Caco-2 (cell line): ENCODE measurements around the gene DOK7. TPM values are rescaled to one million over a fixed set of nuclear protein-coding genes. Genes with fewer than 3 reads are reported as not detected.

Experiments used
- BruUV-seq: library from RNA; stranded (reverse); fragments of 400-500 nt; replicated peaks from 2 replicates; lab custom pipeline; 2021; lab: Mats Ljungman, UMichigan
- CTCF ChIA-PET: fragments of 300-600 bp; sonication (Branson Sonifier 250); formaldehyde crosslinking; loops from one replicate; lab custom pipeline; 2022; ENCODE audit warnings: antibody characterized with exemption; lab: Charles Lee
- POLR2A ChIA-PET: fragments of 300-600 bp; sonication (Branson Sonifier 250); formaldehyde crosslinking; loops from one replicate; lab custom pipeline; 2022; ENCODE audit warnings: antibody characterized with exemption; lab: Charles Lee
- DNase-seq, 2 experiments: peaks; one replicate each; pipeline versions ENCODE4 v3.0.0 to v3.0.0-alpha.2; 2020 to 2022
- H3K27me3 ChIP-seq: replicated peaks from 2 replicates; pipeline ENCODE4 v1.6.0; 2011; ENCODE audit warnings: low read length; ENCODE audit not compliant: control insufficient read depth, insufficient read depth
- H3K36me3 ChIP-seq: 2 replicates; pipeline ENCODE4 v1.5.1; 2011; ENCODE audit warnings: low read length; ENCODE audit not compliant: control insufficient read depth, insufficient read depth
- H3K4me1 ChIP-seq: fragments of 250-450 bp; sonication (Bioruptor Pico); 2 replicates; pipeline ENCODE4 v1.5.1; 2020; ENCODE audit warnings: mild to moderate bottlenecking
- H3K4me3 ChIP-seq: 2 replicates; pipeline ENCODE4 v1.5.1; 2011; ENCODE audit warnings: low read depth, mild to moderate bottlenecking, control low read depth, low read length
- H3K9me3 ChIP-seq: fragments of 250-450 bp; sonication (Bioruptor Pico); 2 replicates; pipeline ENCODE4 v1.5.1; 2020; ENCODE audit warnings: mild to moderate bottlenecking, moderate library complexity
- H3K27ac Mint-ChIP-seq: one replicate; pipeline ENCODE4 v1.8.0; 2022; ENCODE audit warnings: mixed read lengths; ENCODE audit not compliant: unreplicated experiment
- H3K27me3 Mint-ChIP-seq: one replicate; pipeline ENCODE4 v1.8.0; 2022; ENCODE audit warnings: mixed read lengths; ENCODE audit not compliant: insufficient read depth, unreplicated experiment
- H3K36me3 Mint-ChIP-seq: one replicate; pipeline ENCODE4 v1.8.0; 2022; ENCODE audit warnings: mild to moderate bottlenecking, mixed read lengths; ENCODE audit not compliant: insufficient read depth, unreplicated experiment
- H3K4me1 Mint-ChIP-seq: one replicate; pipeline ENCODE4 v1.8.0; 2022; ENCODE audit warnings: low read depth, mixed read lengths; ENCODE audit not compliant: unreplicated experiment
- H3K4me3 Mint-ChIP-seq: one replicate; pipeline ENCODE4 v1.8.0; 2022; ENCODE audit warnings: mild to moderate bottlenecking, moderate library complexity, mixed read lengths; ENCODE audit not compliant: unreplicated experiment
- H3K9me3 Mint-ChIP-seq: one replicate; pipeline ENCODE4 v1.8.0; 2022; ENCODE audit warnings: mixed read lengths; ENCODE audit not compliant: unreplicated experiment
- CTCF ChIP-seq, 2 experiments: fragments of 200-600 bp in 1 of 2; IDR thresholded peaks; 1 replicate in 1 of 2; 2 replicates in 1 of 2; pipeline versions ENCODE4 v1.5.1 to v1.8.0; 2011 to 2022; ENCODE audit warnings: antibody characterized with exemption in 1 of 2, control low read depth in 1 of 2, inconsistent platforms in 1 of 2, low read depth in 1 of 2, low read length in 1 of 2, mild to moderate bottlenecking in 1 of 2, moderate library complexity in 1 of 2; ENCODE audit not compliant: insufficient read depth in 1 of 2, severe bottlenecking in 1 of 2, unreplicated experiment in 1 of 2
- intact Hi-C: fragments of 100-400 bp; cut with micrococcal nuclease; formaldehyde crosslinking; loops from one replicate; pipeline ENCODE4 v1.10.0; 2022; ENCODE audit not compliant: unreplicated experiment
- total RNA-seq: library from RNA; stranded (reverse); gene quantifications from 2 replicates; pipeline ENCODE4 v1.2.3, GENCODE V29; 2022

The DOK7 gene
- total RNA-seq, 1 experiment from 2014 or later: 0.29 TPM

GRCh38 chr4:3476936-3477749 is 14.0 kb downstream of the DOK7 start:
- Histone ChIP-seq H3K4me3 (no peak overlapping the region), H3K27me3 (no peaks in the 10 kb centered on the region; the same call in 1 of the 2 replicates), H3K4me1 (no peaks in the 10 kb centered on the region), H3K36me3 (no peaks in the 10 kb centered on the region), H3K9me3 (no peaks in the 10 kb centered on the region)
- intact Hi-C loops: no loop called here
- H3K4me1 Mint-ChIP-seq: no peaks in the 10 kb centered on the region
- CTCF ChIA-PET: no interaction called here
- no peak for TF ChIP-seq CTCF (IDR thresholded peaks at IDR 0.05; ENCODE audit: insufficient read depth in 1 of 2, low read depth in 1 of 2, low read length in 1 of 2, severe bottlenecking in 1 of 2, unreplicated experiment in 1 of 2)
- H3K4me3 Mint-ChIP-seq: no peak overlapping the region
- no peaks in the 10 kb centered on the region for H3K9me3 Mint-ChIP-seq
- no peaks in the 10 kb centered on the region for H3K36me3 Mint-ChIP-seq
- peaks cover 3% of the 10 kb centered on the region for H3K27me3 Mint-ChIP-seq
- no peak for DNase-seq
- BruUV-seq: no TSS peak
- H3K27ac Mint-ChIP-seq: no peak overlapping the region
- POLR2A ChIA-PET: no interaction called here

GRCh38 chr4:3477750-3478430 is 14.8 kb downstream of the DOK7 start:
- intact Hi-C loops: no loop called here
- no peak overlapping the region for H3K4me3 Mint-ChIP-seq
- CTCF ChIA-PET: interaction anchor here (0.5 kb wide), 1 partner anchor 145 kb away, joined by 4 read pairs; no protein-coding TSS in a partner anchor
- POLR2A ChIA-PET: no interaction called here
- H3K36me3 Mint-ChIP-seq: no peaks in the 10 kb centered on the region
- Histone ChIP-seq H3K4me3 (no peak overlapping the region), H3K36me3 (no peaks in the 10 kb centered on the region), H3K9me3 (no peaks in the 10 kb centered on the region), H3K4me1 (no peaks in the 10 kb centered on the region), H3K27me3 (no peaks in the 10 kb centered on the region; the same call in 1 of the 2 replicates)
- no peaks in the 10 kb centered on the region for H3K4me1 Mint-ChIP-seq
- H3K27me3 Mint-ChIP-seq: peaks cover 3% of the 10 kb centered on the region
- no peak overlapping the region for H3K27ac Mint-ChIP-seq
- no peak for TF ChIP-seq CTCF (IDR thresholded peaks at IDR 0.05; ENCODE audit: insufficient read depth in 1 of 2, low read depth in 1 of 2, low read length in 1 of 2, severe bottlenecking in 1 of 2, unreplicated experiment in 1 of 2)
- DNase-seq: no peak
- H3K9me3 Mint-ChIP-seq: no peaks in the 10 kb centered on the region
- no TSS peak for BruUV-seq

- ChIA-PET CTCF (interaction anchor here (0.5 to 2.3 kb wide), 3 partner anchors 87 to 146 kb away, joined by 3 to 25 read pairs (median 4); no protein-coding TSS in a partner anchor), POLR2A (no interaction called here)
- H3K4me3 ChIP-seq: no peak overlapping the region
- peaks cover 3% of the 10 kb centered on the region for H3K27me3 Mint-ChIP-seq
- no peaks in the 10 kb centered on the region for H3K36me3 Mint-ChIP-seq
- intact Hi-C loops: no loop called here
- no peaks in the 10 kb centered on the region; the same call in 1 of the 2 replicates for H3K27me3 ChIP-seq
- no peak overlapping the region for H3K27ac Mint-ChIP-seq
- no TSS peak for BruUV-seq
- no peaks in the 10 kb centered on the region for H3K9me3 Mint-ChIP-seq
- no peaks in the 10 kb centered on the region for H3K4me1 ChIP-seq
- TF ChIP-seq CTCF (IDR thresholded peaks at IDR 0.05; ENCODE audit: insufficient read depth in 1 of 2, low read depth in 1 of 2, low read length in 1 of 2, severe bottlenecking in 1 of 2, unreplicated experiment in 1 of 2): no peak
- no peak for DNase-seq
- no peak overlapping the region for H3K4me3 Mint-ChIP-seq
- H3K4me1 Mint-ChIP-seq: no peaks in the 10 kb centered on the region
- H3K36me3 ChIP-seq: no peaks in the 10 kb centered on the region
- H3K9me3 ChIP-seq: no peaks in the 10 kb centered on the region
Observed at GRCh38 chr4:3478446-3479357, 15.6 kb downstream of the DOK7 start.
